Right cardiac atrium (tissue), 5 donors: ENCODE data around the gene SHKBP1. TPM values are rescaled to one million over a fixed set of nuclear protein-coding genes. Genes with fewer than 3 reads are reported as not detected.

ENCODE experiments used
- ATAC-seq, 2 donors: fragments of 200-7000 bp; cut with Tn5 transposase; one replicate each; pipeline versions ENCODE4 v1.8.0 to v1.9.1; 2020; ENCODE audit warnings: moderate library complexity in 2 of 2, mild to moderate bottlenecking in 1 of 2
- DNase-seq, 3 donors: peaks; one replicate each; pipeline ENCODE4 v3.0.0-alpha.2; 2020
- H3K27ac ChIP-seq: one replicate; pipeline ENCODE4 v1.5.1; 2013; ENCODE audit warnings: mild to moderate bottlenecking, low read length, control low read depth, moderate library complexity
- H3K27me3 ChIP-seq: one replicate; pipeline ENCODE4 v1.6.1; 2013; ENCODE audit not compliant: control insufficient read depth, insufficient read depth
- H3K4me1 ChIP-seq: one replicate; pipeline ENCODE4 v1.6.1; 2013; ENCODE audit warnings: low read length; ENCODE audit not compliant: control insufficient read depth, insufficient read depth
- H3K4me3 ChIP-seq: one replicate; pipeline ENCODE4 v1.5.1; 2013; ENCODE audit warnings: low read length, control low read depth
- H3K9me3 ChIP-seq: one replicate; pipeline ENCODE4 v1.6.1; 2013; ENCODE audit warnings: low read length; ENCODE audit not compliant: control insufficient read depth
- WGBS: extraction: QIAGEN DNeasy Blood & Tissue Kit; methylation state at CpG from one replicate; pipeline ENCODE4 v1.1.7; 2013; 5-methylcytosine and 5-hydroxymethylcytosine counted together
- intact Hi-C, 4 donors: fragments of 100-400 bp; cut with DNase I; formaldehyde crosslinking; loops; one replicate each; pipeline versions ENCODE4 v1.11.0 to v1.14.0; 2022 to 2023
- polyA plus RNA-seq: library from polyadenylated mRNA; stranded (reverse); fragments of 200-250 nt; gene quantifications from one replicate; pipeline ENCODE4 v1.2.3, GENCODE V29; 2013
- total RNA-seq, 4 donors: library from RNA; stranded (reverse); fragmentation: NEBNext Ultra II Directional; extraction: Animal tissue kit (Norgen Biotek cat#: 25700); gene quantifications; one replicate each; pipeline ENCODE4 v1.2.1, GENCODE V29; 2021
- donor health status: healthy with polysubstance abuse.
- donor health status: DM: no; HTN: yes; CAD: no.
- donor health status: DM: no; HTN: no; CAD: no.
- donor health status: DM: no; HTN: yes; CAD: no; lungs with severe emphysema.
- donor health status: DM: yes; HTN: yes; CAD: no.

The SHKBP1 gene
- total and polyA plus RNA-seq, 5 donors = 19.7 to 23.0 (median 20.9) TPM

GRCh38 chr19:40594657-40595091 lies 18.0 kb downstream of the SHKBP1 start:
- Histone ChIP-seq H3K9me3 (no peaks in the 10 kb centered on the region), H3K27ac (no peak overlapping the region), H3K4me1 (no peaks in the 10 kb centered on the region), H3K27me3 (no peaks in the 10 kb centered on the region), H3K4me3 (no peak overlapping the region)
- DNase-seq (peak in 2 of 3 donors; percentile 47 to 59), ATAC-seq (no peak)
- intact Hi-C loops = loop anchor here (5.0 to 10.0 kb wide), 6 partner anchors 47 to 290 kb away; no protein-coding TSS in a partner anchor
- 31% methylated on average over 13 of the region's 13 CpGs for WGBS

DNA sequence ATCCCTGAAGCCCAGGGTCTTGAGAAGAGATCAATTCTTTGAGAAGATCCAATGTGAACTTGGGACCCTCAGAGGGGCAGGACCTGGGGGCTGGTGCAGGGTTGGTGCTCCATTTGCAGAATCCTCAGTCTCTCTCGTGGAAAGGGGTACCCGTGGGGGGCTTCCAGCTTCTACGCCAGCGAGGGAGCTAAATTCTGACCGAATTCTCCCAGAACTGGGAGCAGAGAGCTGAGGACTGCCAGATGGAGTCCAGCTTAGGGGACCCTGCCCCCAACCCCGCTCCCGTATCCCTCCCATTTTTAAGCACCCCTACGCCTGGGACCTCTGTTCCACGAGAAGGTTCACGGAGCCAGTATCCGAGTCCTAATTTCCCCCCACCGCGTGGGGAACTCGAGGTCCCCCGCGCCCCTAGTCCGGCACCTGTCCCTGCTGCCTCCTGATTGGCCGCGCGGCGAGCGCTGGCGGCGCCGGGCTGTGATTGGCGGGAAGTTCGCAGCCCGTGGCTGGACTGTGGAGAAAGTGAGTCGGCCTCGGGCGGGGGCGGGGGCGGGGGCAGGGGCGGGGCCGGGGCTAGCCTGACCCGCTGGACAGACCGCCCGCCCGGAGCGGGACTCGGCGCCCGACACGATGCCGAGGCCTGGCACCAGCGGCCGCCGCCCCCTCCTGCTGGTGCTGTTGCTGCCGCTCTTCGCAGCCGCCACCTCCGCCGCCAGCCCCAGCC lies 20.1 kb downstream of the SHKBP1 start:
- 5% methylated on average over 53 of the region's 53 CpGs for WGBS
- intact Hi-C loops = loop anchor here (5.0 to 10.0 kb wide), 6 partner anchors 49 to 292 kb away; no protein-coding TSS in a partner anchor
- no peaks in the 10 kb centered on the region for H3K9me3 ChIP-seq
- H3K27ac ChIP-seq = no peak overlapping the region
- H3K4me3 ChIP-seq = peak overlapping the region; percentile 22
- H3K4me1 ChIP-seq = peaks cover 4% of the 10 kb centered on the region
- ATAC-seq = peak; percentile 51 to 61
- H3K27me3 ChIP-seq = no peaks in the 10 kb centered on the region
- peak; percentile 81 to 91 (median 90) for DNase-seq

- Histone ChIP-seq H3K27me3 (no peaks in the 10 kb centered on the region), H3K9me3 (no peaks in the 10 kb centered on the region), H3K4me3 (peak overlapping the region; percentile 22), H3K27ac (no peak overlapping the region), H3K4me1 (peaks cover 4% of the 10 kb centered on the region)
- intact Hi-C loops = loop anchor here (5.0 to 10.0 kb wide), 6 partner anchors 50 to 293 kb away; no protein-coding TSS in a partner anchor
- 9% methylated on average over 18 of the region's 18 CpGs for WGBS
- DNase-seq (no peak), ATAC-seq (no peak)
These were observed 20.7 kb downstream of the SHKBP1 start for GRCh38 chr19:40597329-40597838.

DNA sequence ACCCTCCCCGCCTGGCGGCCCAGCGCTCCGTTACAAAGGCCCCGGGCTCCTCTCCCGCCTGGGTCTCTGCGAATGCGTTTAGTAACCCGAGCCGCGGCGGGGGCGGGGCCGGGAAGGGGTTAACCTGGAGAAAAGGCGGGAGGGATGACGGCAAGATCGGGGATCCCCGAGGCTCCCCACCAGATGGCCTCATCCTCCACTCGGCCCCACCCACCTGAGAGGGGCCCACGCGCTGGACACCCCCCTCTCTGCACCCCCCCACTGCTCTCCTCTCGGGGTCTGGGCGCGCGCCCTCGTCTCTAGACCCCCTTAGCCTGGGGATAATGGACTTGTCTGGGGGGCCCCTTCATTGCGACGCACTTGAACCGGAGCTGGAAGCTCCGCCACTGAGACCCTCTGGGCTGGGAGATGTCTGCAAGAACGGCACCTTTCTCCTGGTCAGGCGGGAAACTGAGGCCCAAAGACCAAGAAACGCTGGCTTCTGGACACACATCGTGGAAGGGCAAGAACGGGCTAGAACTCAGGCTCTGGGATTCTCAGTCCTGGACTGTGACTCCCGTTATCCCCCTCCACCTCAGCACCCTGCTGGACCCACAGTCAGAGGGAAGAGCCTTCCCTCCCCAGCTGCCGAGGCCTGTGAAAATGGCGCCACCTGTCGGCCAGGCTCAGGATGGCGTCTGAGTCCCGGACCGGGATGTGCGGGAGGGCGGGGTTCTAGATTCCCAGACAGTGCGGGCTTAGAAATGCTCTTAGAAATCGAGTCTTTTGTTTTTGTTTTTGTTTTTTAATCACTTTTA lies 21.6 kb downstream of the SHKBP1 start:
- Histone ChIP-seq H3K4me3 (no peak overlapping the region), H3K27ac (no peak overlapping the region)

DNA sequence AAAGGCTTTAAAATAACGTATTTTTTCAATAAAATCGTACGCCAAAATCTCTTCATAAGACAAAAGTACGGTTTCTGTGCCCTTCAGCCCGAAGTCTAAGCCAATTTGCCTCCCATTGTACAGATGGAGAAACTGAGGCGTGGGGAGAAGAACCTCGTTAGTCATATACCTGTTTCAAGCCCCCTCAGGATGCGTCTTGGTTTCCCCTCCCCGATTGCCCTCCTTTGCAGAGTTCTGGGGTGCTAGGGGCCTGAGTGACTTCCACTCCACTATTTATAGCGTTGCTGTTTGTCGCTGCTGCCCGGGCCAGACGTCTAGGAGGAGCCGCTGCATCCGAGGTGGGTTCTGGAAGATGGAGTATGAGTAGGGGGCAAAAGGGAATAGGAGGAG lies 22.2 kb downstream of the SHKBP1 start:
- ATAC-seq = no peak
- DNase-seq = peak in 1 of 3 donors; percentile 60
- intact Hi-C loops = loop anchor here (2.0 to 10.0 kb wide), 7 partner anchors 52 to 294 kb away; no protein-coding TSS in a partner anchor
- Histone ChIP-seq H3K27me3 (no peaks in the 10 kb centered on the region), H3K4me3 (no peak overlapping the region), H3K27ac (no peak overlapping the region), H3K9me3 (no peaks in the 10 kb centered on the region), H3K4me1 (peaks cover 4% of the 10 kb centered on the region)
- WGBS = 10% methylated on average over 15 of the region's 15 CpGs

More for the DNA sequence above, 21.6 kb downstream of the SHKBP1 start:
- Histone ChIP-seq H3K4me1 (peaks cover 4% of the 10 kb centered on the region), H3K9me3 (no peaks in the 10 kb centered on the region), H3K27me3 (no peaks in the 10 kb centered on the region)
- intact Hi-C loops = loop anchor here (2.0 to 10.0 kb wide), 7 partner anchors 51 to 294 kb away; no protein-coding TSS in a partner anchor
- ATAC-seq (peak; percentile 61 to 62), DNase-seq (peak; percentile 86 to 96 (median 96))
- WGBS = under 1% methylated on average over 46 of the region's 46 CpGs

- ATAC-seq (no peak), DNase-seq (peak in 2 of 3 donors; percentile 73 to 74)
- H3K9me3 ChIP-seq = no peaks in the 10 kb centered on the region
- no peaks in the 10 kb centered on the region for H3K27me3 ChIP-seq
- peaks cover 4% of the 10 kb centered on the region for H3K4me1 ChIP-seq
- intact Hi-C loops = loop anchor here (2.0 to 10.0 kb wide), 7 partner anchors 52 to 295 kb away; no protein-coding TSS in a partner anchor
- H3K27ac ChIP-seq = peak overlapping the region; percentile 60
- WGBS = 5% methylated on average over 9 of the region's 9 CpGs
- no peak overlapping the region for H3K4me3 ChIP-seq
These were observed 22.7 kb downstream of the SHKBP1 start for GRCh38 chr19:40599331-40599901.

DNA sequence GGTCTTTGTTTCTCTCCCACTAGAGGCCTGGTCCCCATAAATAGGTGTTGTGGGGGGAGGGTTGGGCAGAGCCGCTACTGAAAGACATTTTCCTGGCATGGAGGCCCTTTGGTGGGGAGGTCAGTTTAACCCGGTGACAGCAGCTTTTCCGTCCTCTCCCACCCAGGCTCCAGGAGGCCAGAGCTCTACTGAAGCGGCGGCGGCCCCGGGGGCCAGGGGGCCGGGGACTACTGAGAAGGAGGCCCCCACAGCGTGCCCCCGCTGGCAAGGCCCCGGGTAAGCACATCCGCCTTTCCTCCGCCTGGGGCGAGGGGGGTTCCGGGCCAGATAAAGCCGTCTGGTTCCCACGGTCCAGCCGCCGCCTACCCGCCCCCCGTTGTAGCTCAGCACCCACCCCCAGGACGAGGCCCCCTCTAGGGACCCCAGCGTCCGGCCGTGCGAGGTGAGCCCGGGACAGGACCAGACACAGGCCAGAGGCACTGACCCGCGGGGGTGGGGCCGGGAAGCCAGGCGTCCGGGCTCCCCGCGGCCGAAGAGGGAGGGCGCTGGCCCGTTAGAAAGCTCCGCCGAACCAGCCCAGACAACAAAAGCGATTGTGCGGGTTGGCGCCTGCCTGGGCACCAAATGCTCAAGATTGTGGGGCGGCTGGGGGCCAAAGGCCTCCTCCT lies 23.4 kb downstream of the SHKBP1 start:
- peak; percentile 66 to 90 (median 89) for DNase-seq
- Histone ChIP-seq H3K4me1 (peaks cover 4% of the 10 kb centered on the region), H3K9me3 (no peaks in the 10 kb centered on the region), H3K4me3 (peak overlapping the region; percentile 38), H3K27me3 (no peaks in the 10 kb centered on the region), H3K27ac (peak overlapping the region; percentile 62)
- ATAC-seq = peak in 1 of 2 donors; percentile 1
- WGBS = 3% methylated on average over 43 of the region's 43 CpGs
- intact Hi-C loops = loop anchor here (2.0 to 10.0 kb wide), 8 partner anchors 53 to 295 kb away; partner anchors contain the start of genes BLVRB (in 1 of the 4) and SPTBN4 (in 1 of the 4)

- peak overlapping the region; percentile 62 for H3K27ac ChIP-seq
- DNase-seq = peak in 2 of 3 donors; percentile 68 to 71
- ATAC-seq = no peak
- intact Hi-C loops = loop anchor here in 1 of 4 donors (10.0 kb wide), 1 partner anchor 136 kb away; the partner anchor contains the start of genes BLVRB and SPTBN4
- no peaks in the 10 kb centered on the region for H3K27me3 ChIP-seq
- WGBS = 9% methylated on average over 13 of the region's 13 CpGs
- H3K9me3 ChIP-seq = no peaks in the 10 kb centered on the region
- peaks cover 4% of the 10 kb centered on the region for H3K4me1 ChIP-seq
- H3K4me3 ChIP-seq = peak overlapping the region; percentile 55
These were observed 24.0 kb downstream of the SHKBP1 start for GRCh38 chr19:40600570-40601133.

DNA sequence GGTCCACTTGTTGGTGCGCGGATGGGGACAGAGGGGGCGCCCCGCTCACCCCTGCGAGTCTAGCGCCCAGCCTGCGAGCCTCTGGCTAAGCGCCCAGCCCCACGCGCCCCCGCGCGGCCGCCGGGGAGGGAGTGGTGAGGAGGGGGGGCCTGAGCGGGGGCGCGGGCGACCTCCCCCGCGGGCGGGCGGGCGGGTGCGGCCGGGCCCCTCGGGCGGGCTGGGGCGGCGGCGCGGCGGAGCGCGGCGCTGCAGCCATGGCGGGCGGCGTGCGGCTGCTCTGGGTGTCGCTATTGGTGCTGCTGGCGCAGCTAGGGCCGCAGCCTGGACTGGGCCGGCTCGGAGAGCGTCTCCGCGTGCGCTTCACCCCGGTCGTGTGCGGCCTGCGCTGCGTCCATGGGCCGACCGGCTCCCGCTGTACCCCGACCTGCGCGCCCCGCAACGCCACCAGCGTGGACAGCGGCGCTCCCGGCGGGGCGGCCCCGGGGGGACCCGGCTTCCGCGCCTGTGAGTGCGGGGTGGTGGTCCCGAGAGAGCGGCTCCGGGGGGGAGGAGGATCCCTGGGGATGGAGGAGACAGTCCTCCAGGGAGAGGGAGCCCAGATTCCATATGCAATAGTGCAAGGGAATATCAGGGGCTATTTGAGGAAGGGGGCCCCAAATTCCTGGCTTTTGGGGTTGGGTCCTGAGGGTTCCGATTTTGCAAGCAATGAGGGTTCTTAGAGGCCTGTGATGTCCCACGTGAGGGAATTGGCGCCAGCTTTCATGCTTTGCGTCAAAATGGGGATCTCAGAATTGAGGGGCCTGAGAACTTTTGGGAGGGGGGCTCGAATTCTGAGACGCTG lies 24.7 kb downstream of the SHKBP1 start, which contains the start of gene LTBP4:
Gene LTBP4 (plus strand): TSS at position 236 of the 841 bp plus-strand sequence. CDS start 19 bp downstream, at position 255.
- Histone ChIP-seq H3K27me3 (no peaks in the 10 kb centered on the region), H3K4me3 (peak within 1 kb of the TSS; percentile 55), H3K9me3 (no peaks in the 10 kb centered on the region), H3K4me1 (peaks cover 4% of the 10 kb centered on the region), H3K27ac (peak within 1 kb of the TSS; percentile 62)
- intact Hi-C loops = loop anchor here in 1 of 4 donors (10.0 kb wide), 1 partner anchor 137 kb away; the partner anchor contains the start of genes BLVRB and SPTBN4
- WGBS = 1% methylated on average over 82 of the region's 82 CpGs
- DNase-seq = peak; percentile 76 to 94 (median 92)
- no peak for ATAC-seq
